NCI-H774 (cell line): ENCODE data around the gene STAC.
"Not testable (repeated sequence)": the region's sequence is repeated elsewhere in the genome, so short reads cannot be mapped to it uniquely, and the experiment has no call there.

Source experiments
- DNase-seq: peaks from one replicate; lab custom pipeline; 2025; lab: John Stamatoyannopoulos, UW

Gene STAC

DNA sequence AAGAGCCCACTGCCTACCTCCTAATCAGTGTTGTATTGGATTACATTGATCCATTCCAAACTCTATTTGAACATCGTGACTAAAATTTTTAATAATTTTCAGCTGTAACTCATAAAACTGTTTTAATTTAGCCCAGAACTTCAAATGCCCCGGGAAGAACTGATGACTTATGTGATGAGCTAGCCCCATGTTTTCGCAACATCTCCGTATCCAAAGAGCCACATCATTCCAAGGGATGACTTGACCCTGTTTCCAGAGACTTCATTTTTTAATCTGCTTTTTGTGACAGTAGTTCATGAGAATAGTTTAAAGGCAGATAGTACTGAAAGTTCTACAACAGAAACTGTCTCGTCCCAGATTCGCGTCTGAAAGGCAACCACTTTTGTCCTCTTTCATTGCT, 97.4 kb downstream of the STAC start:
- no peak for DNase-seq

- no peak for DNase-seq
Observed at GRCh38 chr3:36480911-36481648, 100.8 kb downstream of the STAC start.

GRCh38 chr3:36482256-36482655, 102.0 kb downstream of the STAC start:
- DNase-seq: no peak

- DNase-seq: no peak
Observed at GRCh38 chr3:36482880-36483279, 102.6 kb downstream of the STAC start.

GRCh38 chr3:36483709-36484108, 103.4 kb downstream of the STAC start:
- DNase-seq: no peak

DNA sequence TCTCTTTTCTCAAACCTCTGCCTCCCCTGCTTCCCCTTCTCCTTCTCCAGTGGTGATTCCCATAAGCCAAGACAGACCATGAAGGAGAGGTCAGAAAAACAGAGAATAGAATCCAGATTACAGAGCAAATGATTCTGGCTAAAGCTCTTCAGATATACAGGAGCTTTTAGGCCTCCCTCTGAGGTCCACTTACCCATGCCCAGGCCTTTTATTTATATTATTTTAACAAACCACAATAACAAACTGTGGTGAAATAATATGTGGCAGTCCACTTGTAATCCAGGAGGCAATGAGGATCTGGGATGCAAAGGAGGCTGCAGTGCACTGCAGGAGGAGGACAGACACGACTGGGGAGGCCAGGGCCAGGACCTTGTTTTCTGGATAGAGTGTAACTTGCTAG, 104.1 kb downstream of the STAC start:
- DNase-seq: no peak

GRCh38 chr3:36486009-36486795, 105.9 kb downstream of the STAC start:
- DNase-seq: no peak

DNA sequence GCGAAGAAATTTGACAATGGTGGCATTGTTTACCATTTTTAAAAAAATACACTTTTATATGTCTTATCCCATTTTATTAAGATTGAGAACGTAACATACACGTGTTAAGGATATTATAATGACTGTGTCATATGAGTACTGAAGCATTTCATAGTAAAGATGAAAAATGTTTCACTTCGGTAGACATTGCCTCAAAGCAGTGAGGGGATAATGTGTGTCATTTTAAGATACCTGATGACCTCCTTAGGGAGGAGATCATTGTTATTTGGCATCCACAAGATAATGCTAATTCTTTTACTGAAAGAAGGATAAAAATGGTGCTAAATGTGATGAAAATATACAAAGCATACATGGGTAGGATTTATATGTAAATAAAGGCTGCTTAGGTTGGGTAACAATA, 107.3 kb downstream of the STAC start:
- DNase-seq: no peak

GRCh38 chr3:36488077-36488789, 107.9 kb downstream of the STAC start:
- no peak for DNase-seq

DNA sequence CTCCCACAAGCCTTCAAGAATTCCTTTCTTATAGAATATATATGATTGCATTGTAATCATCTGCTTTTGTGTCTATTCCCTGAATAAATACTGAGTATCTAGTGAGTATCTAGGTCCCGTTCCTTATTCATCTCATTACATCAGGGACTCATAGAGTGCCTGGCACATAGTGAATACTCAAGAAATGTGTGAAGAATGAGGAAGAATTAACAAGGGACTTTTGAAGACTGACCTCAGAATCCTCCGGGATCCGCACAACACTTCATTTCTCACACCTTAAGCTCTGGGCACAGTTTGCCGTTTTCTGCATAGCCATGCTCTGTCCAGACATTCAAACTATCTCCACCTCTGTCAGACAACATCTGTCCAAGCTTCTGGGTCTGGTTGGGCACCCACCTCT, 108.8 kb downstream of the STAC start:
- no peak for DNase-seq

DNA sequence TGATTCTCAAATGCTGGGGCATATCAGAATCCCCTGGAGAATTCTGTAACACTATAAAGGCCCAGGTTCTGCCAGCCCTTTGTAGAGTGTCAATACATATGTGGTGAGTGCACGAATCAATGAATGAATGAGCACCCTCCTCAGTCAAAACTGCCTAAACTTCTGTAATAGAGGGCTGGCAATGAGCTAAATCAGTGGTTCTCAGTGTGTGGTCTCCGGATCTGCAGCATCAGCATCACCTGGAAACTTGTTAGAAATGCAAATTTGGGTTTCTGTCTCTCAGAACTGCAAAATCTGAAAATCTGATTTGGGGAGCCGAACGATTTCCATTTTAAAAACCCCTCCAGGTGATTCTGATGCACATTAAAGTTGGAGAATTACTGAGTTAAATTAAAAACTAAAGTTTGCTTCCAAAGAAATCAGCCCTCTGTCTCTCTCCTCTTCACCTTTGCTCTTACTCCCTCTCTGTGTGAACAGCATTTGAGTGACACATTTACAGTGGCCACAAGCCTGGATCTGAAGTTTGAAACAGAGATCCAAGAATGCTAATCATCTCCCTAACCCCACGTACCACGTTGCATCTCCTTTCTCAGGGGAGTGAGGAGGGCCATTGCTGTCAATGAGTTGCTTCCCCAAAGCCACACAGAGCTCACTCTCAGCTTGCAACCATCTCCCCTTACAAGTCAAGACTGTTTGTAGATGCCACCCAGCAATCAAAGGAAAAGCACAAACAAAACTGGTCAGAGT, 109.5 kb downstream of the STAC start:
- DNase-seq: no peak

DNA sequence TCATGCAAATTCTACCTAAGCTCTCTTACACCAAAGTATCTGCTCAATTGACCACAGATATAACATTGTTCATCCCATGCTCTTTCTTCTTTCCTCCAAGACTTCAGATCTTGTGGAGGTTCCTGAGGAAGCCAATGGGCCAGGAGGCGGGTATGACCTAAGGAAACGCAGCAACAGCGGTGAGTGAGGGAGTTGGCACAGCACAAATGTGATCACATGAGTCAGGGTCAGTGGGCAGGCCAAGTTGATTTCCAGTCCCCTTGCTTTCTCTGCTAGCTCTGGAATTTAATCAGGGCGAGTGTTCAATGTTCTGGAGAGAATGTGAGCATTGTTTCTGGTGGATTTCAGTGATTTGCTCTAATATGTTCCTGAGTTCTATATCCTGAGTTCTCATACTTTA, 112.7 kb downstream of the STAC start:
- no peak for DNase-seq

- DNase-seq: no peak
Observed at GRCh38 chr3:36494461-36495109, 114.3 kb downstream of the STAC start.

GRCh38 chr3:36496684-36497633, 116.7 kb downstream of the STAC start:
- no peak for DNase-seq

- not testable (repeated sequence) for DNase-seq
Observed at GRCh38 chr3:36500053-36500452, 119.7 kb downstream of the STAC start.

GRCh38 chr3:36501616-36502015, 121.3 kb downstream of the STAC start:
- DNase-seq: no peak

- DNase-seq: no peak
Observed at GRCh38 chr3:36505393-36505792, 125.1 kb downstream of the STAC start.

- no peak for DNase-seq
Observed at GRCh38 chr3:36511791-36512486, 131.6 kb downstream of the STAC start.

GRCh38 chr3:36512555-36512954, 132.3 kb downstream of the STAC start:
- no peak for DNase-seq

DNA sequence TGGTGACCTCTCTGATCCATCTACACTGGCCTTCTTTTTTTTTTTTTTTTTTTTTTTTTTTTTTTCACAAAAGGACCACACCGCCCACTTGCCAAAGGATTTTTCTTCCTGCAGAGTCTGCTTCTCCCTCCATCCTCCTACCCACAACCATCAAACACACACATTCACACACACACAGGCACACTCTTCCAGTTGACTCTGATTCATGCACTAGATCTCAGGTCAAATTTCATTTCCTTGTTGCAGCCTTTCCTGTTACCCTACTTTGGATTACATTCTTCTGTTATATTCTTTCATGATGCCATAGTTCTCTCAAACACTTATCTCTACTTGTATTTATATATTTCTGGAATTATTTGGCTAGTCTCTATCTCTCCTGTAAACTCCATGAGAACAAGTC, 133.9 kb downstream of the STAC start:
- no peak for DNase-seq
